B cell (primary cell): ENCODE results near the gene SH3BP2. TPM values are rescaled to one million over a fixed set of nuclear protein-coding genes. Genes with fewer than 3 reads are reported as not detected.
"Not testable (repeated sequence)": the region's sequence is repeated elsewhere in the genome, so short reads cannot be mapped to it uniquely, and the experiment has no call there.

Experiments used
- ATAC-seq: fragments of 200-7000 bp; cut with Tn5 transposase; one replicate; pipeline ENCODE4 v1.10.0; 2021; ENCODE audit warnings: low read depth, mild to moderate bottlenecking, moderate number of reproducible peaks, moderate library complexity
- CTCF ChIA-PET: fragments of 350-600 bp; sonication (Branson Sonifier 250); formaldehyde crosslinking; loops from one replicate; lab custom pipeline; 2021; ENCODE audit warnings: antibody characterized with exemption, inconsistent platforms; lab: Charles Lee
- POLR2A ChIA-PET: fragments of 350-600 bp; sonication (Branson Sonifier 250); formaldehyde crosslinking; loops from one replicate; lab custom pipeline; 2021; ENCODE audit warnings: antibody characterized with exemption; lab: Charles Lee
- DNase-seq: peaks from one replicate; pipeline ENCODE4 v3.0.0; 2013
- H2AFZ ChIP-seq: 2 replicates; pipeline ENCODE4 v1.6.1; 2012; ENCODE audit warnings: mild to moderate bottlenecking, low read depth, low read length; ENCODE audit not compliant: insufficient read depth, poor library complexity, severe bottlenecking
- H3K27ac ChIP-seq, 2 donors: 1 replicate in 1 of 2; 2 replicates in 1 of 2; pipeline ENCODE4 v1.5.1; 2012 to 2013; ENCODE audit warnings: low read length in 2 of 2, mild to moderate bottlenecking in 2 of 2, moderate library complexity in 1 of 2
- H3K27me3 ChIP-seq, 4 experiments: fragments of 200-600 bp in 1 of 4; sonication (generic) in 1 of 4; replicated peaks in 1 of 4; 1 replicate in 2 of 4; 2 replicates in 2 of 4; pipeline versions ENCODE4 v1.6.1 to v1.7.0; 2013 to 2016; ENCODE audit warnings: low read length in 3 of 4, mild to moderate bottlenecking in 2 of 4, mixed read lengths in 1 of 4, moderate library complexity in 1 of 4; ENCODE audit not compliant: insufficient read depth in 4 of 4, control insufficient read depth in 3 of 4; ENCODE audit errors: control extremely low read depth in 1 of 4
- H3K36me3 ChIP-seq, 2 experiments: replicated peaks in 1 of 2; 1 replicate in 1 of 2; 2 replicates in 1 of 2; pipeline versions ENCODE4 v1.6.1 to v1.7.1; 2013; ENCODE audit warnings: low read length in 1 of 2; ENCODE audit not compliant: insufficient read depth in 2 of 2, control insufficient read depth in 1 of 2; ENCODE audit errors: control extremely low read depth in 1 of 2, extremely low read depth in 1 of 2
- H3K4me1 ChIP-seq, 2 donors: fragments of 200-600 bp in 1 of 2; sonication (generic) in 1 of 2; 1 replicate in 1 of 2; 2 replicates in 1 of 2; pipeline versions ENCODE4 v1.5.1 to v1.6.1; 2013 to 2017; ENCODE audit warnings: low read length in 2 of 2; ENCODE audit not compliant: control insufficient read depth in 2 of 2, insufficient read depth in 2 of 2
- H3K4me2 ChIP-seq: replicated peaks from 2 replicates; pipeline ENCODE3; 2012; ENCODE audit warnings: mild to moderate bottlenecking, low read depth, low read length; ENCODE audit not compliant: poor library complexity, severe bottlenecking
- H3K4me3 ChIP-seq, 5 experiments: fragments of 200-600 bp in 1 of 5; sonication (generic) in 1 of 5; 1 replicate in 3 of 5; 2 replicates in 2 of 5; pipeline versions ENCODE4 v1.5.1 to v1.7.0; 2011 to 2016; ENCODE audit warnings: low read length in 4 of 5, mild to moderate bottlenecking in 4 of 5, low read depth in 2 of 5, control low read depth in 1 of 5, moderate library complexity in 1 of 5; ENCODE audit not compliant: insufficient read depth in 1 of 5; ENCODE audit errors: control extremely low read depth in 1 of 5, extremely low read depth in 1 of 5
- H3K79me2 ChIP-seq: fragments of 200-600 bp; sonication (generic); one replicate; pipeline ENCODE4 v1.6.0; 2016; ENCODE audit warnings: low read length; ENCODE audit not compliant: control insufficient read depth, insufficient read depth
- H3K9ac ChIP-seq: fragments of 200-600 bp; sonication (generic); 2 replicates; pipeline ENCODE4 v1.6.1; 2017; ENCODE audit warnings: mild to moderate bottlenecking, low read length, moderate library complexity
- H3K9me3 ChIP-seq, 3 donors: one replicate each; pipeline versions ENCODE4 v1.6.1 to v1.7.1; 2013; ENCODE audit warnings: low read length in 2 of 3; ENCODE audit not compliant: control insufficient read depth in 2 of 3, insufficient read depth in 1 of 3; ENCODE audit errors: control extremely low read depth in 1 of 3
- H4K20me1 ChIP-seq: 2 replicates; pipeline ENCODE4 v1.6.0; 2012; ENCODE audit warnings: mild to moderate bottlenecking, low read length; ENCODE audit not compliant: insufficient read depth, control insufficient read depth, poor library complexity, severe bottlenecking
- H3K27ac Mint-ChIP-seq: one replicate; pipeline ENCODE4 v1.8.0; 2021; ENCODE audit warnings: mixed read lengths
- H3K27me3 Mint-ChIP-seq: one replicate; pipeline ENCODE4 v1.8.0; 2021; ENCODE audit warnings: mixed read lengths
- H3K4me1 Mint-ChIP-seq: one replicate; pipeline ENCODE4 v1.8.0; 2021; ENCODE audit warnings: mixed read lengths
- H3K4me3 Mint-ChIP-seq: one replicate; pipeline ENCODE4 v1.8.0; 2021; ENCODE audit warnings: mixed read lengths
- H3K9me3 Mint-ChIP-seq: one replicate; pipeline ENCODE4 v1.8.0; 2022; ENCODE audit warnings: mixed read lengths; ENCODE audit not compliant: insufficient read depth
- EZH2 ChIP-seq: IDR thresholded peaks from 2 replicates; pipeline ENCODE4 v1.6.1; 2012; ENCODE audit warnings: borderline replicate concordance, low read depth, mild to moderate bottlenecking, moderate library complexity, low read length; ENCODE audit not compliant: insufficient read depth, poor library complexity, severe bottlenecking
- WGBS: methylation state at CpG from one replicate; pipeline ENCODE4 v1.1.5; 2013; ENCODE audit warnings: missing lambda C conversion rate; ENCODE audit not compliant: insufficient coverage; 5-methylcytosine and 5-hydroxymethylcytosine counted together
- intact Hi-C: fragments of 100-400 bp; cut with micrococcal nuclease; formaldehyde crosslinking; loops from one replicate; pipeline ENCODE4 v1.10.0; 2022
- polyA plus RNA-seq: library from polyadenylated mRNA; depleted of rRNA; stranded (reverse); fragments of >200 nt; gene quantifications from 2 replicates; pipeline ENCODE4 v1.2.3, GENCODE V29; 2012
- total RNA-seq, 2 donors: library from RNA; stranded (reverse); fragments of 120-200 nt in 1 of 2; gene quantifications; 1 replicate in 1 of 2; 2 replicates in 1 of 2; pipeline versions ENCODE4 v1.2.3 to v1.2.4, GENCODE V29; 2013 to 2022
- TF ChIP-seq, protein P1 (sequence below): fragments of 200-600 bp; IDR thresholded peaks from one replicate; pipeline ENCODE4 v1.8.0; 2022; ENCODE audit warnings: antibody characterized with exemption, mild to moderate bottlenecking

SH3BP2 gene
- total and polyA plus RNA-seq, 2 donors (not counting 1 experiment from before 2014, with no cell fraction given) = 30.8 to 219 TPM

DNA sequence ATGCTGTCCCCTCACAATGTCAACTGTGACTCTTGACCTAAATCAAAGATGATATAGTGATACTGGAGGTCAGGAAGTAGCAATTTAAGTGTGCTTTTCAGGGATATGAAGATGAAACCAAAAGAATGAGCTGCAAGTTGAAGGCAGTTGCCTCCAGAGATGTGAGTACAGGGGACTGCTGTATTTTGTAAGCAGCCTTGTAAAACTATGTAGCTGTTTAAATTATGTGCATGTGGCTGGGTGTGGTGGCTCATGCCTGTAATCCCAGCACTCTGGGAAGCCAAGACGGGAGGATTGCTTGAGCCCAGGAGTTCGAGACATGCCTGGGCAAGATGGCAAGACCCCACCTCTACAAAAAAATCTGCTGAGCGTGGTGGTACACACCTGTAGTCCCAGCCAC is 21.6 kb upstream of the SH3BP2 start:
- POLR2A ChIA-PET = no interaction called here
- Mint-ChIP-seq H3K27me3 (no peaks in the 10 kb centered on the region), H3K4me3 (no peak overlapping the region), H3K27ac (no peak overlapping the region), H3K4me1 (peaks cover 13% of the 10 kb centered on the region), H3K9me3 (no peaks in the 10 kb centered on the region)
- TF ChIP-seq, protein P1, sequence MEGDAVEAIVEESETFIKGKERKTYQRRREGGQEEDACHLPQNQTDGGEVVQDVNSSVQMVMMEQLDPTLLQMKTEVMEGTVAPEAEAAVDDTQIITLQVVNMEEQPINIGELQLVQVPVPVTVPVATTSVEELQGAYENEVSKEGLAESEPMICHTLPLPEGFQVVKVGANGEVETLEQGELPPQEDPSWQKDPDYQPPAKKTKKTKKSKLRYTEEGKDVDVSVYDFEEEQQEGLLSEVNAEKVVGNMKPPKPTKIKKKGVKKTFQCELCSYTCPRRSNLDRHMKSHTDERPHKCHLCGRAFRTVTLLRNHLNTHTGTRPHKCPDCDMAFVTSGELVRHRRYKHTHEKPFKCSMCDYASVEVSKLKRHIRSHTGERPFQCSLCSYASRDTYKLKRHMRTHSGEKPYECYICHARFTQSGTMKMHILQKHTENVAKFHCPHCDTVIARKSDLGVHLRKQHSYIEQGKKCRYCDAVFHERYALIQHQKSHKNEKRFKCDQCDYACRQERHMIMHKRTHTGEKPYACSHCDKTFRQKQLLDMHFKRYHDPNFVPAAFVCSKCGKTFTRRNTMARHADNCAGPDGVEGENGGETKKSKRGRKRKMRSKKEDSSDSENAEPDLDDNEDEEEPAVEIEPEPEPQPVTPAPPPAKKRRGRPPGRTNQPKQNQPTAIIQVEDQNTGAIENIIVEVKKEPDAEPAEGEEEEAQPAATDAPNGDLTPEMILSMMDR = no peak
- TF ChIP-seq EZH2 = no peak
- no peak overlapping the region for H2AFZ ChIP-seq
- H3K4me2 ChIP-seq = no peak overlapping the region
- DNase-seq (no peak), ATAC-seq (no peak)
- no peaks in the 10 kb centered on the region for H3K27me3 ChIP-seq
- no peak overlapping the region for H3K27ac ChIP-seq
- no peak overlapping the region for H3K4me3 ChIP-seq
- WGBS = 100% methylated on average over 3 of the region's 3 CpGs
- H4K20me1 ChIP-seq = no peaks in the 10 kb centered on the region
- H3K36me3 ChIP-seq = no peaks in the 10 kb centered on the region
- CTCF ChIA-PET = interaction anchor here (1.0 kb wide), 1 partner anchor 16 kb away, joined by 3 read pairs; no protein-coding TSS in a partner anchor
- no peaks in the 10 kb centered on the region for H3K79me2 ChIP-seq
- no peak overlapping the region for H3K9ac ChIP-seq
- intact Hi-C loops = loop anchor here (5.0 kb wide), 1 partner anchor 41 kb away; no protein-coding TSS in a partner anchor
- peaks cover 0 to 8% (median 7%) of the 10 kb centered on the region in 3 donors for H3K9me3 ChIP-seq
- H3K4me1 ChIP-seq = peaks cover 0 to 9% of the 10 kb centered on the region in 2 donors

DNA sequence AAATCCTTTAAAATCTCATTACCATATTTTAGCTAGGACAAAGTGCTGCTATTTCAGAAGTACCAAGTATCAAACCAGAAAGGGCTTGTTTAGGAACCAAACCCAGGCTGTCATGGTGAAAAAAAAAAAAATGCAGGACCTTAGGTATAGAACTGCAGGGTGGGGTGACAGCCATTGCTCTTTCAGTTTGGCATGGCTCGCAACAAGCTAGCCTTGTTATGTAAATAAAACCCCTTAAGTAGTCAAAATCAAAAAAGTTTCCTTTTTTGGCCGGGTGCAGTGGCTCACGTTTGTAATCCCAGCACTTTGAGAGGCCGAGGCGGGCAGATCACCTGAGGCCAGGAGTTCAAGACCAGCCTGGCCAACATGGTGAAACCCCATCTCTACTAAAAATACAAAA is 12.2 kb upstream of the SH3BP2 start:
- H3K4me1 ChIP-seq, H3K27me3 Mint-ChIP-seq, intact Hi-C loops, H3K36me3 ChIP-seq, H3K27ac Mint-ChIP-seq, H3K27ac ChIP-seq, H3K4me3 ChIP-seq, H3K9me3 Mint-ChIP-seq, DNase-seq, ATAC-seq, H3K9me3 ChIP-seq, H3K4me1 Mint-ChIP-seq, H3K27me3 ChIP-seq, CTCF ChIA-PET, H3K9ac ChIP-seq, H2AFZ ChIP-seq, H3K4me2 ChIP-seq, H3K79me2 ChIP-seq, H3K4me3 Mint-ChIP-seq, H4K20me1 ChIP-seq: not testable (repeated sequence)
- WGBS = 100% methylated on average over 2 of the region's 5 CpGs
- POLR2A ChIA-PET = interaction anchor here (0.7 kb wide), 1 partner anchor 36 kb away, joined by 3 read pairs; no protein-coding TSS in a partner anchor
